ENCODE results near the gene PDZK1.

PDZK1 gene

DNA sequence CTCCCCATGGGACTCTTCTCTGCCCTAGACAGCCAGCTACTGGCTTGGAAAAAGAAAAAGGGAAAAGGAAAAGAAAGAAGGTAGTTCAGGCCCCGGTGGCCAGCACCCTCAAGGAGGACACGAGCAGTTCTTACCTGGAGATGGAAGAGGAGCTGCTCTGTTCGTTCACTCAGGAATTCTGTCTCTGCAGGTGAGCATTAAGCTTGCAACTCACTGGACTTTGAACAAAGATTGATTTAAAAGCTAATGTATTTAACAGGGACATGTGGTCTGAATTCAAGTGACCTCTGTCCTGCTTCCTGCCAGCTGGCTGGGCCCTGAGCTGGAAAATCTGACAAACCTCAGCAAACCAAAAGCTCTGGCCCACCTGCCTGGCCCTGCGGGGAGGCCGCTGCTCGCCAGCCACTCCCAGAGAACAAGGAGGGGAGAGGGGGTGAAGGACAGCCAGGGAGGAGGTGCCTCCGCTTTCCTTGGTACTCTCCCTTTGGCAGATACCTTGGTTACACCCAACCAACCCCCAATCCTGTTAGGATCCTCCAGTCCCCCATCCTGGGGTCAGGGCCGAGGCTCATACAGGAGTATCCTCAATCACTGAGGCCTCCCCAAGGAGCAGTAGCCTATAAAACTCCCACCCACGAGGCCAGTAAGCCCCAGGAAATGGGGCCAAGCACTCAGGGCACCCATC is at the start of gene PDZK1:
TSS of gene PDZK1 (minus strand) at position 186 of the 685 bp plus-strand sequence. CDS start 19,347 bp downstream, outside the sequence.
- TF ChIP-seq ZNF565 (CRISPR knock-in tag; conservative IDR thresholded peaks at IDR 0.05; ENCODE audit: low read depth) (no peak), ISL1 (CRISPR knock-in tag; IDR thresholded peaks at IDR 0.05) (no peak), ZNF8 (CRISPR knock-in tag; IDR thresholded peaks at IDR 0.05) (no peak), SNAI2 (CRISPR knock-in tag; IDR thresholded peaks at IDR 0.05) (no peak), TCF4 (CRISPR knock-in tag; IDR thresholded peaks at IDR 0.05; ENCODE audit: borderline replicate concordance) (no peak), CSDC2 (CRISPR knock-in tag; IDR thresholded peaks at IDR 0.05) (no peak), ARNTL (CRISPR knock-in tag; IDR thresholded peaks at IDR 0.05; ENCODE audit: borderline replicate concordance, low read depth) (no peak), ESRRG (CRISPR knock-in tag; IDR thresholded peaks at IDR 0.05) (no peak), GLIS3 (CRISPR knock-in tag; IDR thresholded peaks at IDR 0.05) (no peak), RARB (CRISPR knock-in tag; IDR thresholded peaks at IDR 0.05) (no peak), BACH2 (CRISPR knock-in tag; IDR thresholded peaks at IDR 0.05; ENCODE audit: borderline replicate concordance) (no peak), ZC3H10 (CRISPR knock-in tag; IDR thresholded peaks at IDR 0.05) (no peak)
- TF ChIP-seq, protein P1, sequence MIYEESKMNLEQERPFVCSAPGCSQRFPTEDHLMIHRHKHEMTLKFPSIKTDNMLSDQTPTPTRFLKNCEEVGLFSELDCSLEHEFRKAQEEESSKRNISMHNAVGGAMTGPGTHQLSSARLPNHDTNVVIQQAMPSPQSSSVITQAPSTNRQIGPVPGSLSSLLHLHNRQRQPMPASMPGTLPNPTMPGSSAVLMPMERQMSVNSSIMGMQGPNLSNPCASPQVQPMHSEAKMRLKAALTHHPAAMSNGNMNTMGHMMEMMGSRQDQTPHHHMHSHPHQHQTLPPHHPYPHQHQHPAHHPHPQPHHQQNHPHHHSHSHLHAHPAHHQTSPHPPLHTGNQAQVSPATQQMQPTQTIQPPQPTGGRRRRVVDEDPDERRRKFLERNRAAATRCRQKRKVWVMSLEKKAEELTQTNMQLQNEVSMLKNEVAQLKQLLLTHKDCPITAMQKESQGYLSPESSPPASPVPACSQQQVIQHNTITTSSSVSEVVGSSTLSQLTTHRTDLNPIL (CRISPR knock-in tag; IDR thresholded peaks at IDR 0.05; ENCODE audit: low read depth): no peak
- TF ChIP-seq, protein P2, sequence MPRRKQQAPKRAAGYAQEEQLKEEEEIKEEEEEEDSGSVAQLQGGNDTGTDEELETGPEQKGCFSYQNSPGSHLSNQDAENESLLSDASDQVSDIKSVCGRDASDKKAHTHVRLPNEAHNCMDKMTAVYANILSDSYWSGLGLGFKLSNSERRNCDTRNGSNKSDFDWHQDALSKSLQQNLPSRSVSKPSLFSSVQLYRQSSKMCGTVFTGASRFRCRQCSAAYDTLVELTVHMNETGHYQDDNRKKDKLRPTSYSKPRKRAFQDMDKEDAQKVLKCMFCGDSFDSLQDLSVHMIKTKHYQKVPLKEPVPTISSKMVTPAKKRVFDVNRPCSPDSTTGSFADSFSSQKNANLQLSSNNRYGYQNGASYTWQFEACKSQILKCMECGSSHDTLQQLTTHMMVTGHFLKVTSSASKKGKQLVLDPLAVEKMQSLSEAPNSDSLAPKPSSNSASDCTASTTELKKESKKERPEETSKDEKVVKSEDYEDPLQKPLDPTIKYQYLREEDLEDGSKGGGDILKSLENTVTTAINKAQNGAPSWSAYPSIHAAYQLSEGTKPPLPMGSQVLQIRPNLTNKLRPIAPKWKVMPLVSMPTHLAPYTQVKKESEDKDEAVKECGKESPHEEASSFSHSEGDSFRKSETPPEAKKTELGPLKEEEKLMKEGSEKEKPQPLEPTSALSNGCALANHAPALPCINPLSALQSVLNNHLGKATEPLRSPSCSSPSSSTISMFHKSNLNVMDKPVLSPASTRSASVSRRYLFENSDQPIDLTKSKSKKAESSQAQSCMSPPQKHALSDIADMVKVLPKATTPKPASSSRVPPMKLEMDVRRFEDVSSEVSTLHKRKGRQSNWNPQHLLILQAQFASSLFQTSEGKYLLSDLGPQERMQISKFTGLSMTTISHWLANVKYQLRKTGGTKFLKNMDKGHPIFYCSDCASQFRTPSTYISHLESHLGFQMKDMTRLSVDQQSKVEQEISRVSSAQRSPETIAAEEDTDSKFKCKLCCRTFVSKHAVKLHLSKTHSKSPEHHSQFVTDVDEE (CRISPR knock-in tag; IDR thresholded peaks at IDR 0.05): no peak
- TF ChIP-seq, protein P3, sequence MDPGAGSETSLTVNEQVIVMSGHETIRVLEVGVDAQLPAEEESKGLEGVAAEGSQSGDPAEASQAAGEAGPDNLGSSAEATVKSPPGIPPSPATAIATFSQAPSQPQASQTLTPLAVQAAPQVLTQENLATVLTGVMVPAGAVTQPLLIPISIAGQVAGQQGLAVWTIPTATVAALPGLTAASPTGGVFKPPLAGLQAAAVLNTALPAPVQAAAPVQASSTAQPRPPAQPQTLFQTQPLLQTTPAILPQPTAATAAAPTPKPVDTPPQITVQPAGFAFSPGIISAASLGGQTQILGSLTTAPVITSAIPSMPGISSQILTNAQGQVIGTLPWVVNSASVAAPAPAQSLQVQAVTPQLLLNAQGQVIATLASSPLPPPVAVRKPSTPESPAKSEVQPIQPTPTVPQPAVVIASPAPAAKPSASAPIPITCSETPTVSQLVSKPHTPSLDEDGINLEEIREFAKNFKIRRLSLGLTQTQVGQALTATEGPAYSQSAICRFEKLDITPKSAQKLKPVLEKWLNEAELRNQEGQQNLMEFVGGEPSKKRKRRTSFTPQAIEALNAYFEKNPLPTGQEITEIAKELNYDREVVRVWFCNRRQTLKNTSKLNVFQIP (CRISPR knock-in tag; IDR thresholded peaks at IDR 0.05; ENCODE audit: borderline replicate concordance, low read depth): no peak

DNA sequence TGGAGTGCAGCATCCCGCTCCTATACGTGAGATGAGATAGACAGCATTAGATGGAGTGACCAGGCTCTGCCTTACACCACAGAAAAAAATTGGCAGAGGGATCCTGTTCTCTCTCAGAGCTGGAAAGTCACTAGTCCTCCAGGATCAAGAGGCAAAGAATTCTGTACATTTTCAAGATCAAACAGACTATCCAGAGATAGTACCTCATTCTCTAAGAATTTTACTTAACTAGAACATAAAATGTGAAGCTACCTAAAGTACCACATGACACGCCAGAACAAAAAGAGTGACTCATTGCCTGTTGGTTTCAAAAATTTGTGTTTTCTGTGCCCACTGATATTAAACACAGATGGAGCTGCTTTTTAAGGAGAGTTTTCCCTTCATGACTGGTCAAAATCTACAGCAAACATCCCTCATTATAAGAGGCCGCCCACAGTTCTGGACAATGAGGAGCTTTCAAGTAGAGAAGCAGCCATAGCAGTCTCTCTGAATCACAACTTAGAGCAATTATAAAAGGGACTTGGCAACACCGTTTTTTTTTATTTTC is 44.4 kb upstream of the PDZK1 start:
- ATAC-seq: peak; percentile 95
- TF ChIP-seq ARNTL (CRISPR knock-in tag; IDR thresholded peaks at IDR 0.05; ENCODE audit: borderline replicate concordance, low read depth) (no peak), BACH2 (CRISPR knock-in tag; IDR thresholded peaks at IDR 0.05; ENCODE audit: borderline replicate concordance) (no peak), ZNF70 (CRISPR knock-in tag; IDR thresholded peaks at IDR 0.05) (no peak), CSDC2 (CRISPR knock-in tag; IDR thresholded peaks at IDR 0.05) (no peak; the same call in 1 of the 2 replicates), SNAI2 (CRISPR knock-in tag; IDR thresholded peaks at IDR 0.05) (no peak), ESRRG (CRISPR knock-in tag; IDR thresholded peaks at IDR 0.05) (no peak), OSR1 (CRISPR knock-in tag; IDR thresholded peaks at IDR 0.05) (no peak), ZFP30 (CRISPR knock-in tag; IDR thresholded peaks at IDR 0.05) (no peak), TCF4 (CRISPR knock-in tag; IDR thresholded peaks at IDR 0.05; ENCODE audit: borderline replicate concordance) (no peak), RARB (CRISPR knock-in tag; IDR thresholded peaks at IDR 0.05) (0 out of 2 replicates have a peak, but pooled peaks have one; percentile 72), GLIS3 (CRISPR knock-in tag; IDR thresholded peaks at IDR 0.05) (no peak), ZNF8 (CRISPR knock-in tag; IDR thresholded peaks at IDR 0.05) (no peak), ZC3H10 (CRISPR knock-in tag; IDR thresholded peaks at IDR 0.05) (peak; percentile 46), PPARA (CRISPR knock-in tag; IDR thresholded peaks at IDR 0.05; ENCODE audit: borderline replicate concordance) (no peak), ZNF565 (CRISPR knock-in tag; conservative IDR thresholded peaks at IDR 0.05; ENCODE audit: low read depth) (no peak)
- TF ChIP-seq, protein P4, sequence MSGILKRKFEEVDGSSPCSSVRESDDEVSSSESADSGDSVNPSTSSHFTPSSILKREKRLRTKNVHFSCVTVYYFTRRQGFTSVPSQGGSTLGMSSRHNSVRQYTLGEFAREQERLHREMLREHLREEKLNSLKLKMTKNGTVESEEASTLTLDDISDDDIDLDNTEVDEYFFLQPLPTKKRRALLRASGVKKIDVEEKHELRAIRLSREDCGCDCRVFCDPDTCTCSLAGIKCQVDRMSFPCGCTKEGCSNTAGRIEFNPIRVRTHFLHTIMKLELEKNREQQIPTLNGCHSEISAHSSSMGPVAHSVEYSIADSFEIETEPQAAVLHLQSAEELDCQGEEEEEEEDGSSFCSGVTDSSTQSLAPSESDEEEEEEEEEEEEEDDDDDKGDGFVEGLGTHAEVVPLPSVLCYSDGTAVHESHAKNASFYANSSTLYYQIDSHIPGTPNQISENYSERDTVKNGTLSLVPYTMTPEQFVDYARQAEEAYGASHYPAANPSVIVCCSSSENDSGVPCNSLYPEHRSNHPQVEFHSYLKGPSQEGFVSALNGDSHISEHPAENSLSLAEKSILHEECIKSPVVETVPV (CRISPR knock-in tag; IDR thresholded peaks at IDR 0.05): no peak
- TF ChIP-seq, protein P1 (CRISPR knock-in tag; IDR thresholded peaks at IDR 0.05; ENCODE audit: low read depth): no peak
- TF ChIP-seq, protein P5, sequence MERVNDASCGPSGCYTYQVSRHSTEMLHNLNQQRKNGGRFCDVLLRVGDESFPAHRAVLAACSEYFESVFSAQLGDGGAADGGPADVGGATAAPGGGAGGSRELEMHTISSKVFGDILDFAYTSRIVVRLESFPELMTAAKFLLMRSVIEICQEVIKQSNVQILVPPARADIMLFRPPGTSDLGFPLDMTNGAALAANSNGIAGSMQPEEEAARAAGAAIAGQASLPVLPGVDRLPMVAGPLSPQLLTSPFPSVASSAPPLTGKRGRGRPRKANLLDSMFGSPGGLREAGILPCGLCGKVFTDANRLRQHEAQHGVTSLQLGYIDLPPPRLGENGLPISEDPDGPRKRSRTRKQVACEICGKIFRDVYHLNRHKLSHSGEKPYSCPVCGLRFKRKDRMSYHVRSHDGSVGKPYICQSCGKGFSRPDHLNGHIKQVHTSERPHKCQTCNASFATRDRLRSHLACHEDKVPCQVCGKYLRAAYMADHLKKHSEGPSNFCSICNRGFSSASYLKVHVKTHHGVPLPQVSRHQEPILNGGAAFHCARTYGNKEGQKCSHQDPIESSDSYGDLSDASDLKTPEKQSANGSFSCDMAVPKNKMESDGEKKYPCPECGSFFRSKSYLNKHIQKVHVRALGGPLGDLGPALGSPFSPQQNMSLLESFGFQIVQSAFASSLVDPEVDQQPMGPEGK (CRISPR knock-in tag; IDR thresholded peaks at IDR 0.05; ENCODE audit: borderline replicate concordance): no peak
- TF ChIP-seq, protein P3 (CRISPR knock-in tag; IDR thresholded peaks at IDR 0.05; ENCODE audit: borderline replicate concordance, low read depth): peak; percentile 94; the same call in 1 of the 2 replicates
- TF ChIP-seq, protein P2 (CRISPR knock-in tag; IDR thresholded peaks at IDR 0.05): no peak

More for the DNA sequence above, at the start of gene PDZK1:
- no peak; the same call in 2 of the 3 replicates for ATAC-seq
